ENCODE results near the gene DBN1. TPM values are rescaled to one million over a fixed set of nuclear protein-coding genes. Genes with fewer than 3 reads are reported as not detected.

DBN1 gene
- total and polyA plus RNA-seq, 2 experiments from 2014 or later: 163 to 257 TPM

DNA sequence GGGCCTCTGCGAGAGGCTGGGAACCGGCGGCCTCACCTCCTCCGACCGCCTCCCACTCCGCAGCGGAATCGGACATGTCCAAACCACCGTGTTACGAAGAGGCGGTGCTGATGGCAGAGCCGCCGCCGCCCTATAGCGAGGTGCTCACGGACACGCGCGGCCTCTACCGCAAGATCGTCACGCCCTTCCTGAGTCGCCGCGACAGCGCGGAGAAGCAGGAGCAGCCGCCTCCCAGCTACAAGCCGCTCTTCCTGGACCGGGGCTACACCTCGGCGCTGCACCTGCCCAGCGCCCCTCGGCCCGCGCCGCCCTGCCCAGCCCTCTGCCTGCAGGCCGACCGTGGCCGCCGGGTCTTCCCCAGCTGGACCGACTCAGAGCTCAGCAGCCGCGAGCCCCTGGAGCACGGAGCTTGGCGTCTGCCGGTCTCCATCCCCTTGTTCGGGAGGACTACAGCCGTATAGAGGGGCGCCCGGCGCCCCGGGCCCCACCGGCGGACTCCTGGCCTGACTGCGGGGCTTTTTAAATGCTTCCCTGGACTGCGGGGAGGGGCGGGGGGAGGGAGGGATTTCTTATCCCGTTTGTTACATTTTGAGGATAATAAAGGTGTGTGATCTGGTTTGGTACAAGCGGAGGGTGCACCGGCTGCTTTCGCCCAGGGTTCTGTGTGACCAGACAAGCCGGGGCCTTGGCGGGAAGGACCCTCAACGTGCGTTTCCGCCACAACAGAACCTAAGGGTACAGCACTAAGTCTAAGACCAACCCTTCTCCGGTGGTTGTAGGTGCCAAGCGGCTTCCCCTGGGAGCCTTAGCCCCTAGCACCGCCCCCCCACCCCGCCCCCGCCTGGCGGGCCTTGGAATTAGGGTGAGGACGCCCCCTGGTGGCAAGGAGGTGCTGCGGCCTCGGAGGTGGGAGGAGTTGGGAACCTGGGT lies 17.5 kb downstream of the DBN1 start:
- in situ Hi-C loops (cut with MboI): loop anchor here (10.0 kb wide), 1 partner anchor 61 kb away; no protein-coding TSS in a partner anchor

DNA sequence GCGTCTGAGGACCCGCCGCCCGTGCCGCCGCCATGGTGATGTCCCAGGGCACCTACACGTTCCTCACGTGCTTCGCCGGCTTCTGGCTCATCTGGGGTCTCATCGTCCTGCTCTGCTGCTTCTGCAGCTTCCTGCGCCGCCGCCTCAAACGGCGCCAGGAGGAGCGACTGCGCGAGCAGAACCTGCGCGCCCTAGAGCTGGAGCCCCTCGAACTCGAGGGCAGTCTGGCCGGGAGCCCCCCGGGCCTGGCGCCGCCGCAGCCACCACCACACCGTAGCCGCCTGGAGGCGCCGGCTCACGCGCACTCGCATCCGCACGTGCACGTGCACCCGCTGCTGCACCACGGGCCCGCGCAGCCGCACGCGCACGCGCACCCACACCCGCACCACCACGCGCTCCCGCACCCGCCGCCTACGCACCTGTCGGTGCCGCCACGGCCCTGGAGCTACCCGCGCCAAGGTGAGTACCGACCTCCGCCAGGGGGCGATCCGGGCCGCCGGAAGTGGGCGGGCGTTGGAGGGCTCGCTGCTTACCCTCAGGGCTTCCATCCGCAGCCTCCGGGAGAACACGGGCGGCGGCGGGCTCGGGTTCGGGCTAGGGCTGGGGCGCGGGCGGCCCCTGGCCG lies 18.3 kb downstream of the DBN1 start:
- Histone ChIP-seq H3K4me2 (ENCODE audit: unreplicated experiment) (peak overlapping the region; percentile 76), H3K36me3 (ENCODE audit: low read depth) (peaks cover 8% of the 10 kb centered on the region; the same call in 1 of the 2 replicates), H3K4me1 (ENCODE audit: insufficient read depth) (0 out of 2 replicates have a peak, but pooled peaks cover 10% of the 10 kb centered on the region), H3K27ac (peak overlapping the region; percentile 67), H2AFZ (peak overlapping the region; percentile 13; the same call in 1 of the 2 replicates), H3K9me2 (ENCODE audit: insufficient read depth) (no peaks in the 10 kb centered on the region), H3K9ac (peak overlapping the region; percentile 78), H3K9me3 (ENCODE audit: low read depth) (no peaks in the 10 kb centered on the region), H3K79me2 (ENCODE audit: insufficient read depth) (no peaks in the 10 kb centered on the region), H3K27me3 (replicated peaks; ENCODE audit: insufficient read depth) (no peaks in the 10 kb centered on the region), H3K4me3 (peak overlapping the region; percentile 66), H4K20me1 (ENCODE audit: insufficient read depth) (0 out of 2 replicates have a peak, but pooled peaks cover 13% of the 10 kb centered on the region), H3F3A (ENCODE audit: insufficient read depth) (peaks cover 13% of the 10 kb centered on the region)
- DNase-seq: peak; percentile 82
- TF ChIP-seq EZH2 (IDR thresholded peaks at IDR 0.05; ENCODE audit: insufficient read depth, poor library complexity, severe bottlenecking) (no peak), EZH2phosphoT487 (IDR thresholded peaks at IDR 0.05; ENCODE audit: insufficient read depth, low read depth) (no peak)
- WGBS, 2 experiments (ENCODE audit: low coverage in 1 of 2, low lambda C conversion rate in 2 of 2, missing lambda C conversion rate in 2 of 2): 1% methylated on average over 65 to 77 of the region's 80 CpGs
- in situ Hi-C loops (cut with MboI): loop anchor here (10.0 kb wide), 1 partner anchor 60 kb away; no protein-coding TSS in a partner anchor

More for the DNA sequence above, 17.5 kb downstream of the DBN1 start:
- Histone ChIP-seq H3K79me2 (ENCODE audit: insufficient read depth) (no peaks in the 10 kb centered on the region), H3K36me3 (ENCODE audit: low read depth) (peaks cover 8% of the 10 kb centered on the region; the same call in 1 of the 2 replicates), H3K27ac (peak overlapping the region; percentile 67), H3K4me3 (peak overlapping the region; percentile 66), H3K9ac (peak overlapping the region; percentile 78), H4K20me1 (ENCODE audit: insufficient read depth) (0 out of 2 replicates have a peak, but pooled peaks cover 13% of the 10 kb centered on the region), H2AFZ (no peak overlapping the region), H3K4me2 (ENCODE audit: unreplicated experiment) (peak overlapping the region; percentile 76), H3F3A (ENCODE audit: insufficient read depth) (peaks cover 13% of the 10 kb centered on the region), H3K4me1 (ENCODE audit: insufficient read depth) (0 out of 2 replicates have a peak, but pooled peaks cover 10% of the 10 kb centered on the region), H3K9me2 (ENCODE audit: insufficient read depth) (no peaks in the 10 kb centered on the region), H3K9me3 (ENCODE audit: low read depth) (no peaks in the 10 kb centered on the region), H3K27me3 (replicated peaks; ENCODE audit: insufficient read depth) (no peaks in the 10 kb centered on the region)
- TF ChIP-seq EZH2 (IDR thresholded peaks at IDR 0.05; ENCODE audit: insufficient read depth, poor library complexity, severe bottlenecking): no peak
- TF ChIP-seq EZH2phosphoT487 (IDR thresholded peaks at IDR 0.05; ENCODE audit: insufficient read depth, low read depth): no peak
- peak; percentile 92 for DNase-seq
- WGBS, 2 experiments (ENCODE audit: low coverage in 1 of 2, low lambda C conversion rate in 2 of 2, missing lambda C conversion rate in 2 of 2): 2 to 3% methylated on average over 67 to 75 of the region's 76 CpGs

DNA sequence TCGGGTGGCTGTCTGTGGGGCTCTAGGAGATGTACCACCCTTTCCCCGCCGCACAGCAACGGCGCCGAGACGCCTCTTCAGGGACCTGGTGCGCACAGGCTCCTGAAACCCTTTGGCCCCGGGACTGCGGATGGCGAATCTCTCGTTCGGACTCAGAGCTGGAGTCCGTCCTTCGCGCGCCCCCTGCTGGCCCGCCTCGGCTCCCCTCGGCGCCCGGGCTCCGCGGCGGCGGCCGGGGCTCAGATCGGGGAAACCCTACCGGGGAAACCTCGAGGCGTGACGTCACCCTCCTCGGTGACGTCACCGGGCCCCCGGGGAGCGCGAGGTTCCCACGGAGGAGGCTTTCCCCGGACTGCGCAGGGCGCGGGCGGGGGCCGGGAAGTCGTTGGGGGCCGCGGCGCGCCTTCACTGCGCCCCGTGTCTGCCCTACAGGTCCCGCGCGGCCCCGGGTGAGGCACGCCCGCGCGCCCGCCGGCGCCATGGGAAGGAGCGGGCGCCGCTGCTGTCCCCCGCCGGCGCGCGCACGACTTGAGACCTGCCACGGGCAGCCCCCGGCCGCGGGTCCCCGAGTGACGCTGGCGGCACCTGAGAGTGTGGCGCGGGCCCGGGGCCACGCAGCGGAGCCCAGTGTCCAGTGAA lies 18.9 kb downstream of the DBN1 start:
- in situ Hi-C loops (cut with MboI): loop anchor here (10.0 kb wide), 1 partner anchor 60 kb away; no protein-coding TSS in a partner anchor
- peaks cover 13% of the 10 kb centered on the region for H3F3A ChIP-seq (ENCODE audit: insufficient read depth)
- H3K4me3 ChIP-seq: peak overlapping the region; percentile 66
- peak overlapping the region; percentile 76 for H3K4me2 ChIP-seq (ENCODE audit: unreplicated experiment)
- H2AFZ ChIP-seq: peak overlapping the region; percentile 13; the same call in 1 of the 2 replicates
- 1% methylated on average over 20 to 67 of the region's 84 CpGs for WGBS, 2 experiments (ENCODE audit: low coverage in 1 of 2, low lambda C conversion rate in 2 of 2, missing lambda C conversion rate in 2 of 2)
- H4K20me1 ChIP-seq (ENCODE audit: insufficient read depth): 0 out of 2 replicates have a peak, but pooled peaks cover 13% of the 10 kb centered on the region
- peak; percentile 92 for DNase-seq
- H3K27me3 ChIP-seq (replicated peaks; ENCODE audit: insufficient read depth): no peaks in the 10 kb centered on the region
- H3K4me1 ChIP-seq (ENCODE audit: insufficient read depth): 0 out of 2 replicates have a peak, but pooled peaks cover 10% of the 10 kb centered on the region
- H3K9me3 ChIP-seq (ENCODE audit: low read depth): no peaks in the 10 kb centered on the region
- no peak for TF ChIP-seq EZH2phosphoT487 (IDR thresholded peaks at IDR 0.05; ENCODE audit: insufficient read depth, low read depth)
- TF ChIP-seq EZH2 (IDR thresholded peaks at IDR 0.05; ENCODE audit: insufficient read depth, poor library complexity, severe bottlenecking): no peak
- peak overlapping the region; percentile 78 for H3K9ac ChIP-seq
- peaks cover 8% of the 10 kb centered on the region; the same call in 1 of the 2 replicates for H3K36me3 ChIP-seq (ENCODE audit: low read depth)
- H3K79me2 ChIP-seq (ENCODE audit: insufficient read depth): no peaks in the 10 kb centered on the region
- H3K27ac ChIP-seq: peak overlapping the region; percentile 67
- no peaks in the 10 kb centered on the region for H3K9me2 ChIP-seq (ENCODE audit: insufficient read depth)

All from GM23248 (cell line).